Epithelial cell of esophagus (primary cell): ENCODE data around the gene EXOC1.

ENCODE experiments used
- DNase-seq: peaks from one replicate; pipeline ENCODE4 v3.0.0; 2010; ENCODE audit warnings: low read depth
- H3K4me3 ChIP-seq: 2 replicates; pipeline ENCODE4 v1.5.1; 2011; ENCODE audit warnings: mild to moderate bottlenecking, low read length, control low read depth
- TF ChIP-seq, protein P1 (sequence below): IDR thresholded peaks from 2 replicates; pipeline ENCODE4 v1.5.1; 2011; ENCODE audit warnings: low read depth, mild to moderate bottlenecking, low read length, control low read depth, inconsistent platforms; ENCODE audit not compliant: insufficient read depth; ENCODE audit errors: missing control alignments

The EXOC1 gene

DNA sequence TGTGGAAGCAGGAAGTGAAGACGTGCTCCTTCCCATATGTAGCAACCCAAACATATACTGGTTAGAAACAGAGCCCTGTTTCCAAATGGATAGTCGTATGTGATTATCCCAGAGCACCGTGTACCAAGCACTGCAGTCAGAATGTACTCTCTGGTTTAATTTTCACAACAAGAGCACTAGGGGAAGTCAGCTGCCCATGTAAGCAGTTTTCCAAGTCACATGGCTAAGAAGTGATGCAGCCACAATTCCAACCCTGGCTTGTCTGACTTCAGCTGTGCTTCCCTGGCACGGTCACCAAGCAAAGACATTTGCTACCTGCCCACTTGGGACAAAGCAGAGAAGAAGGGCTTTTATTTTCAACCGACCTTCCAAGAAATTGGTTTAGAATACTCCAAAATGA, 67.1 kb downstream of the EXOC1 start:
- H3K4me3 ChIP-seq, result no peak overlapping the region
- no peak for DNase-seq
- TF ChIP-seq, protein P1, sequence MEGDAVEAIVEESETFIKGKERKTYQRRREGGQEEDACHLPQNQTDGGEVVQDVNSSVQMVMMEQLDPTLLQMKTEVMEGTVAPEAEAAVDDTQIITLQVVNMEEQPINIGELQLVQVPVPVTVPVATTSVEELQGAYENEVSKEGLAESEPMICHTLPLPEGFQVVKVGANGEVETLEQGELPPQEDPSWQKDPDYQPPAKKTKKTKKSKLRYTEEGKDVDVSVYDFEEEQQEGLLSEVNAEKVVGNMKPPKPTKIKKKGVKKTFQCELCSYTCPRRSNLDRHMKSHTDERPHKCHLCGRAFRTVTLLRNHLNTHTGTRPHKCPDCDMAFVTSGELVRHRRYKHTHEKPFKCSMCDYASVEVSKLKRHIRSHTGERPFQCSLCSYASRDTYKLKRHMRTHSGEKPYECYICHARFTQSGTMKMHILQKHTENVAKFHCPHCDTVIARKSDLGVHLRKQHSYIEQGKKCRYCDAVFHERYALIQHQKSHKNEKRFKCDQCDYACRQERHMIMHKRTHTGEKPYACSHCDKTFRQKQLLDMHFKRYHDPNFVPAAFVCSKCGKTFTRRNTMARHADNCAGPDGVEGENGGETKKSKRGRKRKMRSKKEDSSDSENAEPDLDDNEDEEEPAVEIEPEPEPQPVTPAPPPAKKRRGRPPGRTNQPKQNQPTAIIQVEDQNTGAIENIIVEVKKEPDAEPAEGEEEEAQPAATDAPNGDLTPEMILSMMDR, result no peak

- no peak overlapping the region for H3K4me3 ChIP-seq
- peak; percentile 47 for DNase-seq
- TF ChIP-seq, protein P1, result no peak
Measured at GRCh38 chr4:55921093-55921492, 67.6 kb downstream of the EXOC1 start.

DNA sequence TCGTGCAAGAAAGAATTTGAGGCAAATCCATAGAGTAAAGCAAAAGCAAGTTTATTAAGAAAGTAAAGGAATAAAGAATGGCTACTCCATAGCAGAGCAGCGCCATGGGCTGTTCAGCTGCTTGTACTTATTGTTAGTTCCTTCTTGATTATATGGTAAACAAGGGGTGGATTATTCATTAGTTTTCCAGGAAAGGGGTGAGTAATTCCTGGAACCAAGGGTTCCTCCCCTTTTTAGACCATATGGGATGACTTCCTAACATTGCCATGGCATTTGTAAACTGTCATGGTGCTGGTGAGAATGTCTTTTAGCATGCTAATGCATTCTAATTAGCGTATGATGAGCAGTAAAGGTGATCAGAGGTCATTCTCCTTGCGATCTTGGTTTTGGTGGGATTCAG, 71.8 kb downstream of the EXOC1 start:
- DNase-seq, result no peak
- TF ChIP-seq, protein P1, result no peak
- H3K4me3 ChIP-seq, result no peak overlapping the region

GRCh38 chr4:55926610-55927009, 73.2 kb downstream of the EXOC1 start:
- DNase-seq, result no peak
- TF ChIP-seq, protein P1, result no peak
- no peak overlapping the region for H3K4me3 ChIP-seq

DNA sequence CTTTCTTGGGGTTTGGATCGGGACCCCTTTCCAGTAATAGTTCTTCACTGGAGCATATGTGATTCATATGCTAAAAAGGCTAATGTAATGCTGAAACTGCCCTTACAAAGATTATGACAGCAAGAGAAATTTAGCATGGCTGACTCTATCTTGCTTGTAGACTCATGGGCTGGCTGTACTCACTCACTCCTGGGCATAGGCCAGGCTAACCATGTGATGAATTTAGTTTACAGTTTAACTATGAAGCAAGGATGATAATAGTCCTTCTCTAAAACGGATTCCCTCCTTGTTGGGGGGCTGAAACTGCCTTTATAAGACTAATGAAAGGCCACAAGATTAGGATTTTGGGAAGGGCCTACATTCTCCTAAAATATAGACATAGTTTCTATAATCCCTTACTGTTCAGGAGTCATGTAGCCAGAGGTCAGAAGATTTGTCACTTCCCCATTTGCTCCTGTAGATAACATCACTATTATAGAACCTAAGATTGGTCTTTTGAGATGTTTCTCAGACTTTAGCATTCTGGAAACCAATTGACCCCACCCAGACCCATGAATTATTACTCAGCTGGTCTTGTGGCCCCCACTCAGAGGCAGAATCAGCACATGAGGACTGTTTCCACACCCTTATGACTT, 74.5 kb downstream of the EXOC1 start:
- TF ChIP-seq, protein P1, result no peak

GRCh38 chr4:55928846-55929245, 75.4 kb downstream of the EXOC1 start:
- H3K4me3 ChIP-seq, result no peak overlapping the region
- TF ChIP-seq, protein P1, result no peak
- no peak for DNase-seq

More for the DNA sequence above, 74.5 kb downstream of the EXOC1 start:
- DNase-seq, result no peak
- no peak overlapping the region for H3K4me3 ChIP-seq

GRCh38 chr4:55931043-55931442, 77.6 kb downstream of the EXOC1 start:
- no peak overlapping the region for H3K4me3 ChIP-seq
- TF ChIP-seq, protein P1, result no peak
- DNase-seq, result no peak
